ENCODE data around the gene FANCD2OS.
"Not testable (repeated sequence)": the region's sequence is repeated elsewhere in the genome, so short reads cannot be mapped to it uniquely, and the experiment has no call there.

Gene FANCD2OS

DNA sequence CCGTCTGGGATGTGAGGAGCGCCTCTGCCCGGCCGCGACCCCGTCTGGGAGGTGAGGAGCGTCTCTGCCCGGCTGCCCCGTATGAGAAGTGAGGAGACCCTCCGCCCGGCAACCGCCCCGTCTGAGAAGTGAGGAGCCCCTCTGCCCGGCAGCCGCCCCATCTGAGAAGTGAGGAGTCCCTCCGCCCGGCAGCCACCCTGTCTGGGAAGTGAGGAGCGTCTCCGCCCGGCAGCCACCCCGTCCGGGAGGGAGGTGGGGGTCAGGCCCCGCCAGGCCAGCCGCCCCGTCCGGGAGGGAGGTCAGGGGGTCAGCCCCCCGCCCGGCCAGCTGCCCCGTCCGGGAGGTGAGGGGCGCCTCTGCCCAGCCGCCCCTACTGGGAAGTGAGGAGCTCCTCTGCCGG, 38.0 kb downstream of the FANCD2OS start:
- not testable (repeated sequence) for H3K27ac Mint-ChIP-seq, H3K4me3 Mint-ChIP-seq

GRCh38 chr3:10055097-10055496, 53.0 kb downstream of the FANCD2OS start:
- ATAC-seq (replicated peaks) (no peak), DNase-seq (no peak)
- no peaks in the 10 kb centered on the region for H3K9me3 Mint-ChIP-seq
- no peak overlapping the region for H3K27ac Mint-ChIP-seq
- no peaks in the 10 kb centered on the region for H3K4me1 Mint-ChIP-seq
- no peak overlapping the region for H3K4me3 Mint-ChIP-seq
- peaks cover 29 to 38% of the 10 kb centered on the region in 2 donors for H3K36me3 Mint-ChIP-seq
- H3K27me3 Mint-ChIP-seq: no peaks in the 10 kb centered on the region

More for the DNA sequence above, 38.0 kb downstream of the FANCD2OS start:
- not testable (repeated sequence) for ATAC-seq (replicated peaks); DNase-seq; H3K27me3 Mint-ChIP-seq; H3K9me3 Mint-ChIP-seq; H3K4me1 Mint-ChIP-seq
- peaks cover 27 to 46% of the 10 kb centered on the region in 2 donors for H3K36me3 Mint-ChIP-seq

Measured in stimulated activated naive B cell treated with anti-CD40 and anti-IgM and Interleukin-4, amounts not matched to agents 10 μg/mL and 1 μg/mL and 100 μg/mL, for 72 hours (primary cell).